ENCODE results near the gene TMEM184A.

DNA sequence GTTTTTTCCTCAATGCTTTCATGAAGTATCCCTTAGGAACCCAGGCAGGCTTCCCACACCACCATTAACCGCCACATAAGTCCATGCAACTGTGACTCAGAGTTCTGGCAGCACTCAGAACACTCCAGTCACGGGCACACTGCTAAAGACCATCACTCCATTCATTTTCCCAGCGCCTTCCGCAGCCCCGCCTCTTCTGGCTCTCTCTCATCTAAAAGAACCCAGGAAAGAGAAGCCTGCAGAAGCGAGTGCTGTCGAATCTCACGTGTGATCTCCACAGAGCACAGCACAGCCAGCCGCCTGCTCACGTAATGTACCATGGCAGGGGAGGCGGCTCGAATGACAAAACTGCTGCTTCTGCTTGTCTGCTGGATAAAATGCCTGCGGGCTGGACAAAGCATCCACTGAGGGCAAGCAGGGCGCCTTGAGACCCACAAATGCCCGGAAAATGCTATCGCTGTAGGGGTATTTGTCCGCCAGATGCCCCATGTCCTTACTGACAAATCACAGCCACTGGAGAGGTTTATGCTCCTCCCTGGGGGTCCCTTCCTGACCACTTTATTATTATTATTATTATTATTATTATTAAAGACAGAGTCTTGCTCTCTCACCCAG lies 12.0 kb upstream of the TMEM184A start:
- TF ChIP-seq, protein P1, sequence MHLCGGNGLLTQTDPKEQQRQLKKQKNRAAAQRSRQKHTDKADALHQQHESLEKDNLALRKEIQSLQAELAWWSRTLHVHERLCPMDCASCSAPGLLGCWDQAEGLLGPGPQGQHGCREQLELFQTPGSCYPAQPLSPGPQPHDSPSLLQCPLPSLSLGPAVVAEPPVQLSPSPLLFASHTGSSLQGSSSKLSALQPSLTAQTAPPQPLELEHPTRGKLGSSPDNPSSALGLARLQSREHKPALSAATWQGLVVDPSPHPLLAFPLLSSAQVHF (CRISPR knock-in tag; IDR thresholded peaks at IDR 0.05) = no peak
- TF ChIP-seq FOXK1 (CRISPR knock-in tag; IDR thresholded peaks at IDR 0.05; ENCODE audit: borderline replicate concordance, low read depth) = no peak
- no peak for TF ChIP-seq SNAPC5 (CRISPR knock-in tag; IDR thresholded peaks at IDR 0.05; ENCODE audit: borderline replicate concordance)
- TF ChIP-seq ZBTB10 (CRISPR knock-in tag; IDR thresholded peaks at IDR 0.05; ENCODE audit: borderline replicate concordance) = no peak
- TF ChIP-seq HMGXB4 (CRISPR knock-in tag; IDR thresholded peaks at IDR 0.05; ENCODE audit: borderline replicate concordance in 1 of 2, low read depth in 1 of 2) = no peak
- no peak for TF ChIP-seq ESRRA (CRISPR knock-in tag; IDR thresholded peaks at IDR 0.05; ENCODE audit: low read depth)
- TF ChIP-seq CTCF (CRISPR knock-in tag; IDR thresholded peaks at IDR 0.05) = no peak
- TF ChIP-seq ZNF18 (CRISPR knock-in tag; IDR thresholded peaks at IDR 0.05; ENCODE audit: insufficient replicate concordance) = no peak
- TF ChIP-seq IRX3 (CRISPR knock-in tag; IDR thresholded peaks at IDR 0.05; ENCODE audit: borderline replicate concordance, low read depth) = no peak
- no peak for TF ChIP-seq CBX1 (IDR thresholded peaks at IDR 0.05; ENCODE audit: low read depth)
- TF ChIP-seq ZNF138 (CRISPR knock-in tag; IDR thresholded peaks at IDR 0.05; ENCODE audit: low read depth) = no peak
- no peak for TF ChIP-seq ZBTB7A (CRISPR knock-in tag; IDR thresholded peaks at IDR 0.05)
- no peak for TF ChIP-seq ZNF761 (CRISPR knock-in tag; conservative IDR thresholded peaks at IDR 0.05)

Measured in HepG2 (cell line).